ENCODE results near the gene EML5. TPM values are rescaled to one million over a fixed set of nuclear protein-coding genes. Genes with fewer than 3 reads are reported as not detected.

The EML5 gene
- total and polyA plus RNA-seq, 5 donors, result 0.14 to 0.82 (median 0.42) TPM

DNA sequence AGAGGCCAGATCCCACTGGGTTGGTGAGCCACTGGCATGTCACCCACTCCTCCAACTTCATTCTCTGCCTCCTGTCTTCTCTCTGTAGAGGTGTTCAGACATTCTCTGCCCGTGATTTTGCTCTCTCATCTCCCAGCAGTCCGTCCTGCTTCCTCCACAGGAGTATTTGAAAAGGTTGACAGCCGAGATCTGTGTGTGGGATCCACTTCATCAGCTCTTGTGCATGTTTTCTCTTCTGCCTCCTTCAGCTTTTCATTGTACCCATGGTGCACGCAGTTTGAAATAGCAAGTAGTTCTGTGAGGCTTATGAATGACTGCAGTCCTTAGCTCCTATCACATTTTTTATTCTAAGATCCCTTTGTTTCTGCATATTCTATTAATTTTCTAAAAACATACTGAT is 195.2 kb downstream of the EML5 start:
- DNase-seq, result no peak
- intact Hi-C loops (cut with DNase I), result no loop called here
- WGBS, result 93% methylated on average over 4 of the region's 4 CpGs

DNA sequence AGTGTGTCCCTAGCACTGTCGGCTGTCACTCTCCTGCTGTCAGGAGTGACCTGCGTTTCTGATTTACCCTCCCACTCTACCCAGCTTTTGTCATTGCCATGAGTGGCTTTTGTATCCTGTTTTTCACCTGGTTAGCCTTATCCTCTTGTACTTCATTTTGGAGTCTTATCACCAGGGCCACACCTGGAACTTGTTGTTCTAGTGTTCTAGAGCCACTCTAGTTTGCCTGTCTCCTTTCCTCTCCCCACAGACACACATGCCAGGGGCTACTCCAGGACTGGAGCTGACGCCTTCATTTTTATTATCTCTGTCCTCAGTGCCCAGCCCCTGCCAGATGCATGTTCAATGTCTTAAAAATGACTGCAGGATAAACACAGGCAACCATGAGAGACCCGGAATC is 195.7 kb downstream of the EML5 start:
- H3K9me3 ChIP-seq (ENCODE audit: control insufficient read depth, low read length), result no peaks in the 10 kb centered on the region
- intact Hi-C loops (cut with DNase I), result no loop called here
- ATAC-seq (no peak), DNase-seq (no peak)
- no peaks in the 10 kb centered on the region for H3K27me3 ChIP-seq (ENCODE audit: control insufficient read depth, insufficient read depth)
- no peak overlapping the region for H3K27ac ChIP-seq (ENCODE audit: low read length)
- no peaks in the 10 kb centered on the region for H3K4me1 ChIP-seq (ENCODE audit: control insufficient read depth, insufficient read depth, low read length)
- WGBS, result 86% methylated on average over 4 of the region's 4 CpGs
- no peak overlapping the region for H3K4me3 ChIP-seq (ENCODE audit: low read length)

More for the DNA sequence above, 195.2 kb downstream of the EML5 start:
- no peak overlapping the region for H3K4me3 ChIP-seq (ENCODE audit: low read length)
- no peaks in the 10 kb centered on the region for H3K9me3 ChIP-seq (ENCODE audit: control insufficient read depth, low read length)
- no peaks in the 10 kb centered on the region for H3K27me3 ChIP-seq (ENCODE audit: control insufficient read depth, insufficient read depth)
- H3K4me1 ChIP-seq (ENCODE audit: control insufficient read depth, insufficient read depth, low read length), result no peaks in the 10 kb centered on the region
- ATAC-seq, result no peak
- H3K27ac ChIP-seq (ENCODE audit: low read length), result no peak overlapping the region

DNA sequence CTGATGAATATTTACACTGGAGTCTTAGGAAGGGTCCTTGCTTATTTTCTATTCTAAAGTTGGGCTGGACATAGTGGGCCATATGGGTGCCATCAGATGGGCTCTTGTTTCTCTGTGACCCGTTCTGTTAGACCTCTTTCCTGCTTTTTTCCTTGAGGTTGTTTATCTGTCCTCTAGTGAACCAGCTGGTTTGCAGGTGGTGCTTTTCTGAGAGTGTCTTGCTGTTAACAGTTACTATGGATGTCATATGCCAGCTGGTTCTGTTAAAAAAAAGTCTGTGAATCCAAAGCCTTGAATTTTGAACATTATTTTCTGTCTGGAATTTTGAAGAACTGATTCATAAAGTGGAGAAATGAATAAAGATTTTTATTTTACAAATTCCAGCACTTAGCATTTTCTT is 200.7 kb downstream of the EML5 start:
- WGBS, result 49% methylated on average over 1 of the region's 1 CpG
- no peak overlapping the region for H3K27ac ChIP-seq (ENCODE audit: low read length)

GRCh38 chr14:88590173-88590572 is 202.6 kb downstream of the EML5 start:
- intact Hi-C loops (cut with DNase I), result no loop called here
- 58% methylated on average over 4 of the region's 4 CpGs for WGBS
- no peaks in the 10 kb centered on the region for H3K9me3 ChIP-seq (ENCODE audit: control insufficient read depth, low read length)
- no peak overlapping the region for H3K27ac ChIP-seq (ENCODE audit: low read length)
- no peak for ATAC-seq
- no peak overlapping the region for H3K4me3 ChIP-seq (ENCODE audit: low read length)
- no peak for DNase-seq
- no peaks in the 10 kb centered on the region for H3K27me3 ChIP-seq (ENCODE audit: control insufficient read depth, insufficient read depth)
- no peaks in the 10 kb centered on the region for H3K4me1 ChIP-seq (ENCODE audit: control insufficient read depth, insufficient read depth, low read length)

More for the DNA sequence above, 200.7 kb downstream of the EML5 start:
- no peaks in the 10 kb centered on the region for H3K9me3 ChIP-seq (ENCODE audit: control insufficient read depth, low read length)
- no peak for DNase-seq
- H3K4me3 ChIP-seq (ENCODE audit: low read length), result no peak overlapping the region
- no peak for ATAC-seq
- no peaks in the 10 kb centered on the region for H3K27me3 ChIP-seq (ENCODE audit: control insufficient read depth, insufficient read depth)
- intact Hi-C loops (cut with DNase I), result no loop called here
- no peaks in the 10 kb centered on the region for H3K4me1 ChIP-seq (ENCODE audit: control insufficient read depth, insufficient read depth, low read length)

DNA sequence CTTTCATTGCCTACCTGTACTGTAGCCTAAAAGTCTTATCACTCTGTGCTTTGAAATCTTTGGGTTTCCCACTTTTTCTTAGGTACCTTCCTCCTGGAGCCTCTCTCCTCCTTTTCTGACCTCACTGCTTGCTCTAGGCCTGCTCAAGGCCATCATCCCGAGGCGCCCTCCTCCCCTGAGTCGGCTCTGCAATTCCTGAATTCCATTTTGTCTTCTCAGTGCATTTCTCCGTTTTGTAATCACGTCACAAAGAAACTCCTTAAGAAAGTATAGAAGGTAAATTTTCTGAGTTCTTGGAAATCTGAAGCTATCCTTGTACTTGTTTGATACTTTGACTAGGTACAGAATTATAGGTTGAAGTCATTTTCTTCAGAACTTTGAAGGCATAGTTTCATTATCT is 204.7 kb downstream of the EML5 start:
- 95% methylated on average over 5 of the region's 5 CpGs for WGBS
- Histone ChIP-seq H3K27me3 (ENCODE audit: control insufficient read depth, insufficient read depth) (no peaks in the 10 kb centered on the region), H3K27ac (ENCODE audit: low read length) (no peak overlapping the region), H3K4me1 (ENCODE audit: control insufficient read depth, insufficient read depth, low read length) (no peaks in the 10 kb centered on the region), H3K4me3 (ENCODE audit: low read length) (no peak overlapping the region), H3K9me3 (ENCODE audit: control insufficient read depth, low read length) (no peaks in the 10 kb centered on the region)
- ATAC-seq (no peak), DNase-seq (no peak)
- intact Hi-C loops (cut with DNase I), result no loop called here

DNA sequence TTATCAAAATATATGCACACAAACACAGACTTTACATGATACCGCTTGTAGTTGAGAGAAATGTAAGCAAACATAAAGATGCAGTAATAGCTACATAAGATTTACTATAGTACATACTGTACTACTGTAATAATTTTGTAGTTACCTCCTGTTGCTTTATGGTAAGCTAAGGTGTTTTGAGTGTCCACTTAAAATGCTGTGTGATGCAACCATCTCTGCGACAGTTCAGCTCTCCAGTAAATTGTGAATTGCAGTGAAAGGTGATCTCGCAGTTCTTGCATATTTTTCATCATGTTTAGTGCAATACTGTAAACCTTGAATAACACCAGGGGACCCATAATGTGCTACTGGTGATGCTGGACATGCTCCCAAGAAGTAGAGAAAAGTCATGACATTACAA is 208.3 kb downstream of the EML5 start:
- Histone ChIP-seq H3K9me3 (ENCODE audit: control insufficient read depth, low read length) (no peaks in the 10 kb centered on the region), H3K4me3 (ENCODE audit: low read length) (no peak overlapping the region), H3K4me1 (ENCODE audit: control insufficient read depth, insufficient read depth, low read length) (no peaks in the 10 kb centered on the region), H3K27me3 (ENCODE audit: control insufficient read depth, insufficient read depth) (no peaks in the 10 kb centered on the region), H3K27ac (ENCODE audit: low read length) (no peak overlapping the region)
- DNase-seq, result no peak
- WGBS, result 97% methylated on average over 3 of the region's 3 CpGs
- no peak for ATAC-seq
- intact Hi-C loops (cut with DNase I), result no loop called here

DNA sequence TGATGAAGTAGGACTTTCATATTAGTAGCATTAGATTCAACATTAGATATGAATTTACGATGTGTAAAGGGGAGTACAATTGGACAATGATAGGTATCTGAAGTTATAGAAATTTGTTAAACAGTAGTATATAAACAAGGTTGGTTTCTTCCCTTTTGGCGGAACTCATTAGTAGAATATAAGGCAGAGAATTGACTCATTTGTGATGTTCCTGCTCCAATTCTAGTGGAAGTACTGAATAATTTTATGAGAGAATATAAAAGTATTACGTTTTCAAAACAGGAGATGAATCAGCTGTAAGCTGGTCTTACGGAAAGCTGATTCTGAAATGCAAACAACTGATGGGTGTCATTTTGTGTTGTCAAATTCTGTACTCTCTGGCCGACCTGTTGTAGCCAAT is 216.5 kb downstream of the EML5 start:
- Histone ChIP-seq H3K9me3 (ENCODE audit: control insufficient read depth, low read length) (no peaks in the 10 kb centered on the region), H3K27me3 (ENCODE audit: control insufficient read depth, insufficient read depth) (no peaks in the 10 kb centered on the region), H3K27ac (ENCODE audit: low read length) (no peak overlapping the region), H3K4me1 (ENCODE audit: control insufficient read depth, insufficient read depth, low read length) (no peaks in the 10 kb centered on the region), H3K4me3 (ENCODE audit: low read length) (no peak overlapping the region)
- DNase-seq, result no peak
- ATAC-seq, result no peak
- WGBS, result 95% methylated on average over 5 of the region's 5 CpGs
- intact Hi-C loops (cut with DNase I), result no loop called here

DNA sequence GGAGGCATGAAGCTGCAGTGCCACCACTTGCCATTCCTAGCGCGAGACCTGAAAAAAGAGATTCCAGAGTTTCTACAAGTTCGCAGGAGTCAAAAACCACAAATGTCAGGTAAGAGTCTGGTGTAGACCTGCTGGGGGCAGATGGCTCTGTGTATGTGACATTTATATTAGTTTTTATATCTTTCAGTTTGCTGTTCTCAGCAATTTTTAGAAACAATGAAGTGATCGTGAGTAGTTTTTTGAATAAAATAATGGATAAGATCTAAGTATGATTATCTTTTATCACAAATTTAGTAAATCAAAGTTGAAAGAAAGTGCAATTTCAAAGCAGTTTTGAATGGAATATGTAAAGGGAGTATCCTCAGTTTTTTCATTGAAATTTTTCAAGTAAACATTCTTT is 220.6 kb downstream of the EML5 start:
- H3K4me3 ChIP-seq (ENCODE audit: low read length), result no peak overlapping the region
- ATAC-seq (no peak), DNase-seq (no peak)
- 91% methylated on average over 4 of the region's 4 CpGs for WGBS
- no peaks in the 10 kb centered on the region for H3K4me1 ChIP-seq (ENCODE audit: control insufficient read depth, insufficient read depth, low read length)
- H3K27ac ChIP-seq (ENCODE audit: low read length), result no peak overlapping the region
- no peaks in the 10 kb centered on the region for H3K27me3 ChIP-seq (ENCODE audit: control insufficient read depth, insufficient read depth)
- intact Hi-C loops (cut with DNase I), result no loop called here
- no peaks in the 10 kb centered on the region for H3K9me3 ChIP-seq (ENCODE audit: control insufficient read depth, low read length)

DNA sequence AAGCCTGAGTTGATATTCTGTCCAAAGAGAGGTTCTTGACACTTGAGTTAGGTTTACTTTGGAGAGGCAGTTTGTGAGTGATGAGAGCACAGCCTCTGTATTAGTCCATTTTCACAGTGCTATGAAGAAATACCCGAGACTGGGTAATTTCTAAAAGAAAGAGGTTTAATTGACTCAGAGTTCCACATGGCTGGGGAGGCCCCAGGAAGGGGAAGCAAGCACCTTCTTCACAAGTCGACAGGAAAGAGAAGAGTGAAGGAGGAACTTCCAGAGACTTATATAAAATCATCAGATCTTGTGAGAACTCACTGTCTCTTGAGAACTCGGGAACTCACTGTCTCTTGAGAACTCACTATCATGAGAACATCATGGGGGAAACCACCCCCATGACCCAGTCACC is 224.6 kb downstream of the EML5 start:
- H3K4me1 ChIP-seq (ENCODE audit: control insufficient read depth, insufficient read depth, low read length), result no peaks in the 10 kb centered on the region
- intact Hi-C loops (cut with DNase I), result no loop called here
- H3K27ac ChIP-seq (ENCODE audit: low read length), result no peak overlapping the region
- WGBS, result 64% methylated on average over 3 of the region's 3 CpGs
- ATAC-seq (no peak), DNase-seq (no peak)
- H3K4me3 ChIP-seq (ENCODE audit: low read length), result no peak overlapping the region
- no peaks in the 10 kb centered on the region for H3K27me3 ChIP-seq (ENCODE audit: control insufficient read depth, insufficient read depth)
- no peaks in the 10 kb centered on the region for H3K9me3 ChIP-seq (ENCODE audit: control insufficient read depth, low read length)

GRCh38 chr14:88565427-88565826 is 227.3 kb downstream of the EML5 start:
- H3K27me3 ChIP-seq (ENCODE audit: control insufficient read depth, insufficient read depth), result no peaks in the 10 kb centered on the region
- H3K27ac ChIP-seq (ENCODE audit: low read length), result no peak overlapping the region
- no peaks in the 10 kb centered on the region for H3K9me3 ChIP-seq (ENCODE audit: control insufficient read depth, low read length)
- WGBS, result 89% methylated on average over 5 of the region's 5 CpGs
- DNase-seq (no peak), ATAC-seq (no peak)
- H3K4me3 ChIP-seq (ENCODE audit: low read length), result no peak overlapping the region
- intact Hi-C loops (cut with DNase I), result no loop called here
- H3K4me1 ChIP-seq (ENCODE audit: control insufficient read depth, insufficient read depth, low read length), result peaks cover 2% of the 10 kb centered on the region

- peaks cover 2% of the 10 kb centered on the region for H3K4me1 ChIP-seq (ENCODE audit: control insufficient read depth, insufficient read depth, low read length)
- intact Hi-C loops (cut with DNase I), result loop anchor here in 1 of 4 donors (5.0 kb wide), 1 partner anchor 72 kb away; no protein-coding TSS in a partner anchor
- 40% methylated on average over 7 of the region's 7 CpGs for WGBS
- H3K9me3 ChIP-seq (ENCODE audit: control insufficient read depth, low read length), result no peaks in the 10 kb centered on the region
- H3K27ac ChIP-seq (ENCODE audit: low read length), result no peak overlapping the region
- ATAC-seq, result no peak
- no peak for DNase-seq
- no peaks in the 10 kb centered on the region for H3K27me3 ChIP-seq (ENCODE audit: control insufficient read depth, insufficient read depth)
- peak overlapping the region; percentile 89 for H3K4me3 ChIP-seq (ENCODE audit: low read length)
These were observed 228.9 kb downstream of the EML5 start for GRCh38 chr14:88563845-88564244.

Data from right cardiac atrium (tissue), 5 donors.